Mucosa of stomach (tissue), 1 donor: ENCODE results near the gene NCCRP1.
"Not testable (repeated sequence)": the region's sequence is repeated elsewhere in the genome, so short reads cannot be mapped to it uniquely, and the experiment has no call there.

Experiments used
- H3K27me3 ChIP-seq: one replicate; pipeline ENCODE4 v1.7.0; 2013; ENCODE audit warnings: mild to moderate bottlenecking, low read length; ENCODE audit not compliant: control insufficient read depth, insufficient read depth
- H3K36me3 ChIP-seq: one replicate; pipeline ENCODE4 v1.7.0; 2013; ENCODE audit warnings: low read length; ENCODE audit not compliant: control insufficient read depth, insufficient read depth
- H3K4me1 ChIP-seq: one replicate; pipeline ENCODE4 v1.7.0; 2013; ENCODE audit warnings: mild to moderate bottlenecking, low read length; ENCODE audit not compliant: control insufficient read depth, insufficient read depth
- H3K4me3 ChIP-seq: one replicate; pipeline ENCODE4 v1.7.0; 2013; ENCODE audit warnings: low read length
- H3K9ac ChIP-seq: one replicate; pipeline ENCODE4 v1.7.0; 2013; ENCODE audit warnings: mild to moderate bottlenecking, low read length, moderate library complexity
- H3K9me3 ChIP-seq: one replicate; pipeline ENCODE4 v1.7.0; 2013; ENCODE audit warnings: mild to moderate bottlenecking, low read length, moderate library complexity; ENCODE audit not compliant: control insufficient read depth
- donor health status: Pancreatic carcinoma.

NCCRP1 gene

DNA sequence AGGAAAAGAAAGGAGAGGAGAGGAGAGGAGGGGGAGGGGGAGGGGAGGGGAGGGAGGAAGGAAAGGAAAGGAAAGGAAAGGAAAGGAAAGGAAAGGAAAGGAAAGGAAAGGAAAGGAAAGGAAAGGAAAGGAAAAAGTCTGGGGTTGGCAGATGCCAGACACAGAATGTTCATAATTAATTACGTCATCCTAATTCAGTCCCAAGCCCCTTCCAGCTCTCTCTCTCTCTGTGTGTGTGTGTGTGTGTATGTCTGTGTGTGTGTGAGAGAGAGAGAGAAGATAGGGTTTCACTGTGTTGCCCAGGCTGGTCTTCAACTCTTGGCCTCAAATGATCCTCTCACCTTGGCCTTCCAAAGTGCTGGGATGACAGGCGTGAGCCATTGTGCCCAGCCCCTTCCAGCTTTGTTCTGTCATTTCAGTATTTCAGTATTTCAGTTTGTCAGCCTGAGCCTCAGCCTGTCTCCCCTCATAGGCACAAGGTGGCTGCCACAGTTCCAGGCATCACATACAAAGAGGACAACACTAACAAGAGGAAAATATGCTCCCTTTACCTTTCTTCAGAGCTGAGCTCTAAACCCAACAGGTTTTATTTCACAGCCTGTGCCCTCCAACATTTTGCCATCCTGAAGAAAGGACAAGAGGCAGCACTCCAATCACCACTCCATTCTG lies 33.5 kb downstream of the NCCRP1 start:
- Histone ChIP-seq H3K27me3 (no peaks in the 10 kb centered on the region), H3K4me3 (no peak overlapping the region), H3K9me3 (no peaks in the 10 kb centered on the region), H3K36me3 (no peaks in the 10 kb centered on the region), H3K9ac (no peak overlapping the region), H3K4me1 (no peaks in the 10 kb centered on the region)

DNA sequence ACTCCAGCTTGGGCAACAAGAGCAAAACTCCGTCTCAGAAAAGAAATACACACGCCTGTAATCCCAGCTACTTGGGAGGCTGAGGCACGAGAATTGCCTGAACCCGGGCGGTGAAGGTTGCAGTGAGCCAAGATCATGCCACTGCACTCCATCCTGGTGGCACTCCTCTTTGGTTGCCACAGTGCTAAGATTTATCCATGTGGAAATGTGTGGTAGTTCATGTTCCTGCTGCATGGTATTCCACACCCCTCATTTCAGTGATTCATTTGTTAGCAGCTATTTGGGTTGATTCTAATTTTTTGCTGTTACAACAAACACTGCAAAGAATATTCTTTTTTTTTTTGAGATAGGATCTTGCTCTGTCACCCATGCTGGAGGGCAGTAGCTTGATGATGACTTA lies 35.9 kb downstream of the NCCRP1 start:
- H3K9ac ChIP-seq, result no peak overlapping the region
- no peaks in the 10 kb centered on the region for H3K9me3 ChIP-seq
- H3K4me1 ChIP-seq, result peaks cover 3% of the 10 kb centered on the region
- no peak overlapping the region for H3K4me3 ChIP-seq
- H3K36me3 ChIP-seq, result no peaks in the 10 kb centered on the region
- no peaks in the 10 kb centered on the region for H3K27me3 ChIP-seq

DNA sequence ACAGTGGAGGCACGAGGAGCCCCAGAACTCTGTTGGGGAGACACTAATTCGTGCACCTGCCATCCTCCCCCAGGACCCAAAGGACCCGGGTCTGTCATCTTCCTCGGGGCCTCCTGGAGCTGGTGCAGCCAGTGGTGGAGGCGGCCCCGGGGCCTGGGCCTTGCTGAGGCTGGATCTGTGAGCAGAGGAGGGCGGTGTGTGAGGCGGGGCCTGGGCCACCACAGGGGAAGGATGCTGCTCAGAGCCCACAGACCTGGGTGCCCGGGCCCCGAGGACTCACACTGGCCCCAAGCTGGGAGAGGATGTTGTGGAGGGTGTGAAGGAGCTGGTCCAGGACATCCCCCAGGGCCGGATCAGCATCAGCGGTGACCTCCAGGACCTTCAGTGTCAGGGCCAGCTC lies 39.8 kb downstream of the NCCRP1 start:
- H3K4me1 ChIP-seq, result peaks cover 10% of the 10 kb centered on the region
- no peaks in the 10 kb centered on the region for H3K36me3 ChIP-seq
- H3K9ac ChIP-seq, result no peak overlapping the region
- H3K27me3 ChIP-seq, result no peaks in the 10 kb centered on the region
- no peaks in the 10 kb centered on the region for H3K9me3 ChIP-seq
- no peak overlapping the region for H3K4me3 ChIP-seq

DNA sequence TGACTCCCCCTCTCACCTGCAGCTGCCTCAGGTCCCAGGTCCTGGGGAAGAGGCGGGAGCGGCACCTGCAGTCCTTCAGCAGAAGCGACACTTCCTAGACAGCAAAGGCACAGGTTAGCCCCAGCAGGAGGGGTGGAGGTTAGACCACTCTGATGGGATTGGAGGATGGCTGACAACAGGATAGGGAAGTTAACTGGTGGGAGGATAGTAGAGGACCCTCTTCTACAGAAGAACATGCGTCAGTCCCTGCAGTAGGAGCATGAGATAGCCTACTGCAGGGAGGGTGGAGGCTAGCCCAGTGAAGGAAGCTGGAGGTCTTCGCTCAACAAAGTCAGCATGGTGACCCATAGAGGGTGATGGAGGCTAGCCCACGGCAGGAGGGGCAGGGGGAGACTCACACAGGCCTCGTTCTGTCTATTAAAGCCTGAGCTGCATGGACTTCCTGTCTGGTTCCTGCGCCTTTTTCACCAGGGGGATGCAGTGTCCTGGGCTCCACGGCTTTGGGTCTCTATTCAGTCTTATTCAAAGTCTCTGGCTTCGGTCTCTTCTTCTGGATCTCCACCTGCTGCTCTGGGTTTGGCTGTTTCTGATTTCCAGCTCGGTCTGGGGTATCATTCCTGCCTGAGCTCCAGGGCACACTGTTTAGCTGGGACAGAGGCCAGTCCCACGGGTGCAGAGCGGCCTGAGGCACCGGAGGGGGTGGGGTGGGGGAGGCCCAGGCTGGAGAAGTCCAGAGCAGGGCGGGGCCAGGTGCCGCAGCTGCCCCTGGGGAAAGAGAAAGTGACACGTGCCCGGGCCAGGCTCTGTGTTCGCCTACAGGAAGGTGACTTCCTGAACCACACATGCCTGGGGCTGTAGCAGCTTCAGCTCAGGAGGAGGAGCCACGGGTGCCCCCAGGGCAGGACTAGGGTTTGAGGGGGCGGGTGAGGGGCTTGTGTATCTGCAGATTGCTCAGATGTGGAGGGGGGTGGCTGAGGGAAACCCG lies 40.7 kb downstream of the NCCRP1 start:
- Histone ChIP-seq H3K9me3 (no peaks in the 10 kb centered on the region), H3K4me3 (no peak overlapping the region), H3K36me3 (no peaks in the 10 kb centered on the region), H3K27me3 (no peaks in the 10 kb centered on the region), H3K4me1 (peaks cover 10% of the 10 kb centered on the region), H3K9ac (peak overlapping the region; percentile 53)

DNA sequence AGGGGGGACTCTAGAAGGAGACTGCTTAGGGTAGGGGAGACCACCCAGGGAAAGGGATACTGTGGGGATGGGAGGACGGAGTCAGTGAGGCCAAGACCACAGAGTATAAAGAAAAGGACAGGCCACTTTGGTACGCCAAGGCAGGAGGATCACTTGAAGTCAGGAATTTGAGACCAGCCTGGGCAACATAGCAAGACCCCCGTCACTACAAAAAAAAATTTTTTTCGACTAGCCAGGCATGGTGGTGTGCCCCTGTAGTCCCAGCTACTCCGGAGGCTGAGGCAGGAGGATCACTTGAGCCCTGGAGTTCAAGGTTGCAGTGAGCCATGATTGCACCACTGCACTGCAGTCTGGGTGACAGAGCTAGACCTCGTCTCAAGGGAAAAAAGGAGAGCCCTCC lies 41.4 kb downstream of the NCCRP1 start:
- Histone ChIP-seq H3K9me3 (no peaks in the 10 kb centered on the region), H3K27me3 (no peaks in the 10 kb centered on the region), H3K4me1 (peaks cover 10% of the 10 kb centered on the region), H3K36me3 (no peaks in the 10 kb centered on the region), H3K4me3 (no peak overlapping the region), H3K9ac (peak overlapping the region; percentile 53)

DNA sequence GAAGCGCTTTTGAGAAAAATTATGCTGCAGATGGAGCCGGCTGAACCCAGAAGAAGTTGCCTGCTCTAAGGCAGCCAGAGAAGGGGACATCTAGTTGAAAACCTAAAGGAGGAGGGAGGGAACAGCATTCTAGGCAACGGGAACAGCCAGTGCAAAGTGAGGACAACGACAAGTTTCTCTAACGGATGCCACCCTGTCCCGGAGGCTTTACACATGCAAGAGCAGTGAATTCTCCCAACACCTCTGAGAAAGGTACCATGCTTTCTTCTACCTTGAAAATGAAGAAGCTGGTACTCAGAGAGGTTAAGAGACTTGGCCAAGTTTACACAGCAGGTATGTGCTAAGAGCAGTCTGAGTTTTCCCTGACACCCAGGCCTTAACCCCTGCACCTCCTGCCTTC lies 42.2 kb downstream of the NCCRP1 start:
- Histone ChIP-seq H3K27me3 (no peaks in the 10 kb centered on the region), H3K9me3 (no peaks in the 10 kb centered on the region), H3K4me3 (no peak overlapping the region), H3K36me3 (no peaks in the 10 kb centered on the region), H3K9ac (no peak overlapping the region), H3K4me1 (peaks cover 10% of the 10 kb centered on the region)

DNA sequence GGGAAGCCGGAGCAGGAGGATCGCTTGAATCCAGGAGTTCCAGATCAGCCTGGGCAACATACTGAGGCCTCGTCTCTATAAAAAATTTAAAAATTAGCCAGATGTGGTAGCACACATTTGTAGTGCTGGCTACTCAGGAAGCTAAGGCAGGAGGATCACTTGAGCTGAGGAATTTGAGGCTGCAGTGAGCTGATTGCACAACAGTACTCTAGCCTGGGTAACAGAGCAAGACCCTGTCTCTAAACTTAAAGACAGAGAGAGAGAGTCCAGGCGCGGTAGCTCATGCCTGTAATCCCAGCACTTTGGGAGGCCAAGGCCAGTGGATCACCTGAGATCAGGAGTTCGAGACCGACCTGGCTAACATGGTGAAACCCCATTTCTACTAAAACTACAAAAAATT lies 43.7 kb downstream of the NCCRP1 start:
- Histone ChIP-seq H3K9ac (no peak overlapping the region), H3K27me3 (no peaks in the 10 kb centered on the region), H3K4me1 (peaks cover 10% of the 10 kb centered on the region), H3K4me3 (no peak overlapping the region), H3K36me3 (no peaks in the 10 kb centered on the region), H3K9me3 (no peaks in the 10 kb centered on the region)

DNA sequence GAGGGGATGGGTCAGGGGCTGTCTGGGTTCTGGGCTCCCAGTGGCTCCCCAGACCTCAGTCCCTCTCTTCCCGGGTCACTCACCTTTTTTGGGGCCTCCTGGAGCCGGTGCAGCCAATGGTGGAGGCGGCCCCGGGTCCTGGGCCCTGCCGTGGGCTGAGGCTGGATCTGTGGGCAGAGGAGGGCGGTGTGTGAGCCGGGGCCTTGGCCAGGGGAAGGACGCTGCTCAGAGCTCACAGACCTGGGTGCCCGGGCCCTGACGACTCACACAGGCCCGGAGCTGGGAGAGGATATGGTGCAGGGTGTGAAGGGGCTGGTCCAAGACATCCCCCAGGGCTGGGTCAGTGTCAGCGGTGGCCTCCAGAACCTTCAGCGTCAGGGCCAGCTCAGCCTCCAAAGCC lies 47.0 kb downstream of the NCCRP1 start:
- H3K9me3 ChIP-seq, H3K4me3 ChIP-seq, H3K9ac ChIP-seq, H3K4me1 ChIP-seq, H3K36me3 ChIP-seq: not testable (repeated sequence)
- H3K27me3 ChIP-seq, result peaks cover 20% of the 10 kb centered on the region

DNA sequence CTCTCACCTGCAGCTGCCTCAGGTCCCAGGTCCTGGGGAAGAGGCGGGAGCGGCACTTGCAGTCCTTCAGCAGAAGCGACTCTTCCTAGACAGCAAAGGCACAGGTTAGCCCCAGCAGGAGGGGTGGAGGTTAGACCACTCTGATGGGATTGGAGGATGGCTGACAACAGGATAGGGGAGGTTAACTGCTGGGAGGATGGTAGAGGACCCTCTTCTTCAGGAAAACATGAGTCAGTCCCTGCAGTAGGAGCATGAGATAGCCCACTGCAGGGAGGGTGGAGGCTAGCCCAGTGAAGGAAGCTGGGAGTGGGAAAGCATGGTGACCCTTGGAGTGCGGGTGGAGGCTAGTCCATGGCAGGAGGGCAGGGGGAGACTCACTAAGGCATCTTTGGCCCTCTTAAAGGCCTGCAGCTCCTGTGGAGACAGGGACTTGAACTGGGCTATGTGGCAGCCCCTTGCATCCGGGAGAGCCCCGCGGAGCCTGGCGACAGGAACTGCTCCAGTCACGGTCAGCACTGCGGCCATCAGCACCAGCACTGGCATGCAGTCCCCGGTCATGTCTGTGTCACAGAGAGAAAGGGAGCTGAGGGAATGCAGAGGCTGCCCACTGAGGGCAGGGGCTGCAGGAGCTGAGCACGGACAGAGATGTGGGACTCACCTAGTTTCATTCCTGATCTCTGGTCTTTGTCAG lies 47.8 kb downstream of the NCCRP1 start, which contains the start of gene IFNL3:
Gene IFNL3, minus strand, starts transcription at position 597 of the 691 bp plus-strand sequence. Its CDS starts 39 bp downstream, at position 558.
- H3K4me3 ChIP-seq, H3K9me3 ChIP-seq, H3K9ac ChIP-seq, H3K4me1 ChIP-seq, H3K36me3 ChIP-seq: not testable (repeated sequence)
- H3K27me3 ChIP-seq, result peaks cover 26% of the 10 kb centered on the region

DNA sequence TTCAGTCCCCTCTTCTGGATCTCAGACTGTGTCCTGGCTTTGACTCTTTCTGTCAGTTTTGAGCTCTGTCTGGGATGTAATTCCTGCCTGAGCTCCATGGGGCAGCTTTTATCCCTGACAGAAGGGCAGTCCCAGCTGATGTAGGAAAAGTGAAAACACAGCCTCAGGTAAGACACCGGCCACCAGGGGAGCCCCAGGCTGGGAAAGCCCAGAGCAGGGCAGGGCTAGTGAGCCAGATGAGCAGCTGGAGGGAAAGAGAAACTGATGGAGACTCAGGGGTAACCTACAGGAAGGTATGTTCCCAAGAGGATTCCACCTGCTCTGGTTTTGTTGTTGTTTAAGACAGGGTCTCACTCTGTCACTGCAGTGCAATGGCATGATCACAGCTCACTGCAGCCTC lies 48.4 kb downstream of the NCCRP1 start:
- H3K9me3 ChIP-seq, H3K36me3 ChIP-seq, H3K9ac ChIP-seq, H3K4me1 ChIP-seq, H3K4me3 ChIP-seq: not testable (repeated sequence)
- H3K27me3 ChIP-seq, result peaks cover 26% of the 10 kb centered on the region

DNA sequence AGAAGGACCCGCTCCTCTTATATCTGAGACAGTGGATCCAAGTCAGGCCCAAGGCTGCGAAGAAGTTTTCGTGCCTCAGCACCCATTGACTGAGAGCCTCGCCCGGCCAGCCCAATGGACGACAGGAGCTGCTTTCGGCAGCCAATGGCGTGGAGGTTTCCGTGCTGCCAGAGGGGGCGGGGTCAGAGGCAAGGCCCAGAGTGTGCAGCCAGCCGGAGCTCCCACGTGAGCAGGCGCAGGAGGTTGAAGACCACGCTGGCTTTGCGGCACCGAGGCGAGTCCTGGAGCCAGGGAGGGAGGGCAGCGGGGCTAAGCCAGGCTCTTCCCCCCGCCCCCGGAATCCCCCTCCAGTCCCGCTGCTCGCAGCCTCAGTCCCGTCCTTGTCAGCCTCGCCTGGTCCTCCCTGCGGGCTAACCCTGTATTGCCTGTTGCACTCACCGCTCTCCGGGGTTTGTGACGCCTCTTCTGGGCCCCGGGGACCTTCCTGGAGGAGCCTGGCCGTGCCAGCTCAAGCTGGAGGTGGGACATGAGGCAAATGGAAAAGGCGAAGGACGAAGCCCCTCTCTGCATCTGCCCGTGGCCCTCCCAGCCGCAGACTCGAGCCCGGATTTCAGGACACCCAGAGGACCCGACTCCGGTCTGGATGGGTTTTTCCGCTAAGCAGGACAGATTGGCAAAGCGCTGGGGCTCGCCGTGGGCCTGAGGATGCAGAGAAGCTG lies 50.3 kb downstream of the NCCRP1 start:
- no peaks in the 10 kb centered on the region for H3K36me3 ChIP-seq
- H3K4me1 ChIP-seq, result no peaks in the 10 kb centered on the region
- no peak overlapping the region for H3K9ac ChIP-seq
- H3K4me3 ChIP-seq, result no peak overlapping the region
- H3K9me3 ChIP-seq, result no peaks in the 10 kb centered on the region
- peaks cover 26% of the 10 kb centered on the region for H3K27me3 ChIP-seq
